Panc1 (cell line): ENCODE measurements around the gene MTCH1. TPM values are rescaled to one million over a fixed set of nuclear protein-coding genes. Genes with fewer than 3 reads are reported as not detected.
"Not testable (repeated sequence)": the region's sequence is repeated elsewhere in the genome, so short reads cannot be mapped to it uniquely, and the experiment has no call there.

Experiments used
- ATAC-seq: fragments of 200-7000 bp; cut with Tn5 transposase; 2 replicates; pipeline ENCODE4 v1.9.1; 2020; ENCODE audit warnings: mild to moderate bottlenecking, moderate library complexity
- BruUV-seq: library from RNA; stranded (reverse); fragments of 400-500 nt; replicated peaks from 2 replicates; lab custom pipeline; 2021; lab: Mats Ljungman, UMichigan
- CTCF ChIA-PET: fragments of 300-600 bp; sonication (Branson Sonifier 250); formaldehyde crosslinking; loops from one replicate; lab custom pipeline; 2022; ENCODE audit warnings: antibody characterized with exemption; lab: Charles Lee
- POLR2A ChIA-PET: fragments of 300-600 bp; sonication (Branson Sonifier 250); formaldehyde crosslinking; loops from one replicate; lab custom pipeline; 2022; ENCODE audit warnings: antibody characterized with exemption; lab: Charles Lee
- DNase-seq: peaks from one replicate; pipeline ENCODE4 v3.0.0-alpha.2; 2010; ENCODE audit warnings: low read depth, low spot score
- H3K27ac ChIP-seq: 2 replicates; pipeline ENCODE4 v1.5.1; 2011; ENCODE audit warnings: mild to moderate bottlenecking, low read length, inconsistent platforms
- H3K27me3 ChIP-seq: fragments of 200-500 bp; sonication (Bioruptor generic); 2 replicates; pipeline ENCODE4 v1.6.0; 2014; ENCODE audit warnings: low read length, inconsistent platforms; ENCODE audit not compliant: control insufficient read depth, insufficient read depth
- H3K36me3 ChIP-seq: fragments of 200-500 bp; sonication (Bioruptor generic); 2 replicates; pipeline ENCODE4 v1.5.1; 2014; ENCODE audit warnings: inconsistent platforms, mild to moderate bottlenecking, low read length, moderate library complexity; ENCODE audit not compliant: control insufficient read depth, insufficient read depth
- H3K4me1 ChIP-seq: 2 replicates; pipeline ENCODE4 v1.5.1; 2011; ENCODE audit warnings: inconsistent platforms, mild to moderate bottlenecking, low read length, moderate library complexity; ENCODE audit not compliant: control insufficient read depth, insufficient read depth
- H3K4me3 ChIP-seq, 2 experiments: 2 replicates each; pipeline ENCODE4 v1.5.1; 2011 to 2012; ENCODE audit warnings: low read depth in 2 of 2, low read length in 2 of 2, mild to moderate bottlenecking in 2 of 2, inconsistent platforms in 1 of 2, moderate library complexity in 1 of 2
- H3K9me3 ChIP-seq: fragments of 200-500 bp; sonication (Bioruptor generic); 2 replicates; pipeline ENCODE4 v1.5.1; 2014; ENCODE audit warnings: low read depth, mild to moderate bottlenecking, inconsistent platforms, low read length, moderate library complexity; ENCODE audit not compliant: control insufficient read depth, insufficient read depth
- POLR2AphosphoS5 ChIP-seq: IDR thresholded peaks from 2 replicates; pipeline ENCODE4 v1.6.1; 2012; ENCODE audit warnings: mild to moderate bottlenecking, low read depth, low read length, moderate library complexity
- SIN3A ChIP-seq: IDR thresholded peaks from 2 replicates; pipeline ENCODE4 v1.6.1; 2012; ENCODE audit warnings: low read depth, mild to moderate bottlenecking, low read length, moderate library complexity, borderline replicate concordance; ENCODE audit not compliant: insufficient read depth
- TCF7L2 ChIP-seq: IDR thresholded peaks from 2 replicates; pipeline ENCODE4 v1.6.1; 2011; ENCODE audit warnings: mild to moderate bottlenecking, low read depth, low read length, inconsistent platforms
- in situ Hi-C: cut with HindIII; loops from 2 replicates; pipeline ENCODE4 v1.10.0; 2016; ENCODE audit warnings: low sequenced_read_pairs, low pct_unique_long_range_greater_than_20kb
- intact Hi-C: fragments of 100-400 bp; cut with micrococcal nuclease; formaldehyde crosslinking; loops from one replicate; pipeline ENCODE4 v1.10.0; 2022; ENCODE audit not compliant: unreplicated experiment
- total RNA-seq: library from RNA; stranded (reverse); gene quantifications from one replicate; pipeline ENCODE4 v1.2.1, GENCODE V29; 2021; ENCODE audit not compliant: unreplicated experiment
- TF ChIP-seq, protein P1 (sequence below): fragments of 450-650 bp; IDR thresholded peaks from 2 replicates; pipeline ENCODE4 v1.5.1; 2017; ENCODE audit warnings: mild to moderate bottlenecking
- TF ChIP-seq, protein P2 (sequence below), 2 experiments: IDR thresholded peaks; 2 replicates each; pipeline ENCODE4 v1.6.1; 2011 to 2012; ENCODE audit warnings: low read depth in 2 of 2, control low read depth in 1 of 2, low read length in 1 of 2, mild to moderate bottlenecking in 1 of 2, moderate library complexity in 1 of 2; ENCODE audit not compliant: insufficient read depth in 1 of 2

MTCH1 gene
- total RNA-seq, 1 experiment from 2014 or later: 223 TPM

DNA sequence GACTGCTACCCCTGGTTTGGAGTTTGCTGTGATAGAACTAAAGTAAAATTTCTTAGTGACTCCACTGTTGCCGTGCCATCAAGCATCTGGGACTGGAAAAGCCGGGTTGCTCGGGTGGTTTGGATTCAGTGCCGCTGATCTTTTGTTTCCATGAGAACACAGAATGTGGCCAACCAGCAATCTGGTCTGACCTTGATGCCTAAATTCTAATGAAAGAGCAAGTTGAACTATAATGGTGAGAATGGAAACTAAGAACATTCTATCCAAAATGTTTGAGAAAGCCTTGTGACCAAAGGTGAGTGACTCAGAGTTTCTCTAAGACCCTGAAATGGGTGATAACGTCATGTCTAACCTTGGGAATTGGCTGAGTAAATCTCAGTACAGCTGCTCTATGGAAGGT is 41.3 kb downstream of the MTCH1 start:
- intact Hi-C loops: no loop called here
- POLR2A ChIA-PET: no interaction called here
- CTCF ChIA-PET: no interaction called here

DNA sequence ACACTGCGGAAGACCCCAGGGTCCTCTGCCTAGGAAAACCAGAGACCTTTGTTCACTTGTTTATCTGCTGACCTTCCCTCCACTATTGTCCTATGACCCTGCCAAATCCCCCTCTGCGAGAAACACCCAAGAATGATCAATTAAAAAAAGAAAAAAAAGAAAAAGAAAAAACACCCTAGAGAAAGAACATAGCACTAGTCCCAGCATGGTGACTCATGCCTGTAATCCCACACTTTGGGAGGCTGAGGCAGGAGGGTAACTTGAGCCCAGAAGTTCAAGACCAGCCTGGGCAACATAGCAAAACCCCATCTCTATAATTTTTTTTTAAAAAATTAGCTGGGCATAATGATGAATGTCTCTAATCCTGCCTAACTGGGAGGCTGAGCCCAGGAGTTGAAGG is 43.7 kb downstream of the MTCH1 start:
- CTCF ChIA-PET, H3K27ac ChIP-seq, ATAC-seq, DNase-seq, H3K4me3 ChIP-seq, H3K4me1 ChIP-seq, in situ Hi-C loops, H3K36me3 ChIP-seq, H3K9me3 ChIP-seq, intact Hi-C loops, POLR2A ChIA-PET, H3K27me3 ChIP-seq, BruUV-seq: not testable (repeated sequence)

More for the DNA sequence above, 41.3 kb downstream of the MTCH1 start:
- ATAC-seq (no peak), DNase-seq (no peak)
- no peaks in the 10 kb centered on the region for H3K36me3 ChIP-seq
- in situ Hi-C loops: no loop called here
- H3K4me1 ChIP-seq: peaks cover 5% of the 10 kb centered on the region; the same call in 1 of the 2 replicates
- no peaks in the 10 kb centered on the region for H3K9me3 ChIP-seq
- BruUV-seq: no TSS peak
- H3K27ac ChIP-seq: no peak overlapping the region
- H3K4me3 ChIP-seq: no peak overlapping the region
- no peak for TF ChIP-seq POLR2AphosphoS5
- TF ChIP-seq TCF7L2: no peak
- TF ChIP-seq SIN3A: no peak
- TF ChIP-seq, protein P1, sequence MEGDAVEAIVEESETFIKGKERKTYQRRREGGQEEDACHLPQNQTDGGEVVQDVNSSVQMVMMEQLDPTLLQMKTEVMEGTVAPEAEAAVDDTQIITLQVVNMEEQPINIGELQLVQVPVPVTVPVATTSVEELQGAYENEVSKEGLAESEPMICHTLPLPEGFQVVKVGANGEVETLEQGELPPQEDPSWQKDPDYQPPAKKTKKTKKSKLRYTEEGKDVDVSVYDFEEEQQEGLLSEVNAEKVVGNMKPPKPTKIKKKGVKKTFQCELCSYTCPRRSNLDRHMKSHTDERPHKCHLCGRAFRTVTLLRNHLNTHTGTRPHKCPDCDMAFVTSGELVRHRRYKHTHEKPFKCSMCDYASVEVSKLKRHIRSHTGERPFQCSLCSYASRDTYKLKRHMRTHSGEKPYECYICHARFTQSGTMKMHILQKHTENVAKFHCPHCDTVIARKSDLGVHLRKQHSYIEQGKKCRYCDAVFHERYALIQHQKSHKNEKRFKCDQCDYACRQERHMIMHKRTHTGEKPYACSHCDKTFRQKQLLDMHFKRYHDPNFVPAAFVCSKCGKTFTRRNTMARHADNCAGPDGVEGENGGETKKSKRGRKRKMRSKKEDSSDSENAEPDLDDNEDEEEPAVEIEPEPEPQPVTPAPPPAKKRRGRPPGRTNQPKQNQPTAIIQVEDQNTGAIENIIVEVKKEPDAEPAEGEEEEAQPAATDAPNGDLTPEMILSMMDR: no peak
- TF ChIP-seq, protein P2, sequence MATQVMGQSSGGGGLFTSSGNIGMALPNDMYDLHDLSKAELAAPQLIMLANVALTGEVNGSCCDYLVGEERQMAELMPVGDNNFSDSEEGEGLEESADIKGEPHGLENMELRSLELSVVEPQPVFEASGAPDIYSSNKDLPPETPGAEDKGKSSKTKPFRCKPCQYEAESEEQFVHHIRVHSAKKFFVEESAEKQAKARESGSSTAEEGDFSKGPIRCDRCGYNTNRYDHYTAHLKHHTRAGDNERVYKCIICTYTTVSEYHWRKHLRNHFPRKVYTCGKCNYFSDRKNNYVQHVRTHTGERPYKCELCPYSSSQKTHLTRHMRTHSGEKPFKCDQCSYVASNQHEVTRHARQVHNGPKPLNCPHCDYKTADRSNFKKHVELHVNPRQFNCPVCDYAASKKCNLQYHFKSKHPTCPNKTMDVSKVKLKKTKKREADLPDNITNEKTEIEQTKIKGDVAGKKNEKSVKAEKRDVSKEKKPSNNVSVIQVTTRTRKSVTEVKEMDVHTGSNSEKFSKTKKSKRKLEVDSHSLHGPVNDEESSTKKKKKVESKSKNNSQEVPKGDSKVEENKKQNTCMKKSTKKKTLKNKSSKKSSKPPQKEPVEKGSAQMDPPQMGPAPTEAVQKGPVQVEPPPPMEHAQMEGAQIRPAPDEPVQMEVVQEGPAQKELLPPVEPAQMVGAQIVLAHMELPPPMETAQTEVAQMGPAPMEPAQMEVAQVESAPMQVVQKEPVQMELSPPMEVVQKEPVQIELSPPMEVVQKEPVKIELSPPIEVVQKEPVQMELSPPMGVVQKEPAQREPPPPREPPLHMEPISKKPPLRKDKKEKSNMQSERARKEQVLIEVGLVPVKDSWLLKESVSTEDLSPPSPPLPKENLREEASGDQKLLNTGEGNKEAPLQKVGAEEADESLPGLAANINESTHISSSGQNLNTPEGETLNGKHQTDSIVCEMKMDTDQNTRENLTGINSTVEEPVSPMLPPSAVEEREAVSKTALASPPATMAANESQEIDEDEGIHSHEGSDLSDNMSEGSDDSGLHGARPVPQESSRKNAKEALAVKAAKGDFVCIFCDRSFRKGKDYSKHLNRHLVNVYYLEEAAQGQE (IDR thresholded peaks at IDR 0.05; ENCODE audit: insufficient read depth in 1 of 2, low read depth in 2 of 2, low read length in 1 of 2): no peak
- H3K27me3 ChIP-seq: no peaks in the 10 kb centered on the region

DNA sequence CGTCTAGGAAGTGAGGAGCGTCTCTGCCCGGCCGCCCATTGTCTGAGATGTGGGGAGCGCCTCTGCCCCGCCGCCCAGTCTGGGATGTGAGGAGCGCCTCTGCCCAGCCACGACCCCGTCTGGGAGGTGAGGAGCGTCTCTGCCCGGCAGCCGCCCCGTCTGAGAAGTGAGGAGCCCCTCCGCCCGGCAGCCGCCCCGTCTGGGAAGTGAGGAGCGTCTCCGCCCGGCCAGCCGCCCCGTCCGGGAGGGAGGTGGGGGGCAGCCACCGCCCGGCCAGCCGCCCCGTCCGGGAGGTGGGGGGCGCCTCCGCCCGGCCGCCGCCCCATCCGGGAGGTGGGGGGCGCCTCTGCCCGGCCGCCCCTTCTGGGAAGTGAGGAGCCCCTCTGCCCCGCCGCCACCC is 44.4 kb downstream of the MTCH1 start:
- H3K27ac ChIP-seq, DNase-seq, CTCF ChIA-PET, H3K4me3 ChIP-seq, H3K9me3 ChIP-seq, H3K27me3 ChIP-seq, ATAC-seq, in situ Hi-C loops, POLR2A ChIA-PET, H3K36me3 ChIP-seq, H3K4me1 ChIP-seq, intact Hi-C loops, BruUV-seq: not testable (repeated sequence)
